ENCODE data around the gene KCNK2.

Gene KCNK2

GRCh38 chr1:215095524-215095923 is 13.0 kb downstream of the KCNK2 start:
- DNase-seq (ENCODE audit: extremely low read depth, insufficient read length), result no peak
- TF ChIP-seq CTCF (IDR thresholded peaks at IDR 0.05; ENCODE audit: insufficient read depth, low read length, poor library complexity, severe bottlenecking), result no peak
- no peaks in the 10 kb centered on the region for H3K36me3 ChIP-seq (ENCODE audit: control insufficient read depth, insufficient read depth, low read length)
- H3K27me3 ChIP-seq (replicated peaks; ENCODE audit: control insufficient read depth, insufficient read depth, low read length), result no peaks in the 10 kb centered on the region
- H3K4me3 ChIP-seq (replicated peaks; ENCODE audit: low read depth, low read length), result no peak overlapping the region

- no peak for TF ChIP-seq CTCF (IDR thresholded peaks at IDR 0.05; ENCODE audit: insufficient read depth, low read length, poor library complexity, severe bottlenecking)
- no peaks in the 10 kb centered on the region for H3K36me3 ChIP-seq (ENCODE audit: control insufficient read depth, insufficient read depth, low read length)
- no peaks in the 10 kb centered on the region for H3K27me3 ChIP-seq (replicated peaks; ENCODE audit: control insufficient read depth, insufficient read depth, low read length)
- no peak overlapping the region for H3K4me3 ChIP-seq (replicated peaks; ENCODE audit: low read depth, low read length)
- no peak for DNase-seq (ENCODE audit: extremely low read depth, insufficient read length)
Measured at GRCh38 chr1:215101511-215101910, 19.0 kb downstream of the KCNK2 start.

- H3K36me3 ChIP-seq (ENCODE audit: control insufficient read depth, insufficient read depth, low read length), result no peaks in the 10 kb centered on the region
Measured at GRCh38 chr1:215104283-215104682, 21.7 kb downstream of the KCNK2 start.

GRCh38 chr1:215106067-215106466 is 23.5 kb downstream of the KCNK2 start:
- Histone ChIP-seq H3K4me3 (replicated peaks; ENCODE audit: low read depth, low read length) (no peak overlapping the region), H3K36me3 (ENCODE audit: control insufficient read depth, insufficient read depth, low read length) (no peaks in the 10 kb centered on the region), H3K27me3 (replicated peaks; ENCODE audit: control insufficient read depth, insufficient read depth, low read length) (no peaks in the 10 kb centered on the region)
- TF ChIP-seq CTCF (IDR thresholded peaks at IDR 0.05; ENCODE audit: insufficient read depth, low read length, poor library complexity, severe bottlenecking), result no peak
- no peak for DNase-seq (ENCODE audit: extremely low read depth, insufficient read length)

More at GRCh38 chr1:215104283-215104682, 21.7 kb downstream of the KCNK2 start:
- no peaks in the 10 kb centered on the region for H3K27me3 ChIP-seq (replicated peaks; ENCODE audit: control insufficient read depth, insufficient read depth, low read length)
- TF ChIP-seq CTCF (IDR thresholded peaks at IDR 0.05; ENCODE audit: insufficient read depth, low read length, poor library complexity, severe bottlenecking), result no peak
- no peak for DNase-seq (ENCODE audit: extremely low read depth, insufficient read length)
- no peak overlapping the region for H3K4me3 ChIP-seq (replicated peaks; ENCODE audit: low read depth, low read length)

GRCh38 chr1:215109171-215109570 is 26.6 kb downstream of the KCNK2 start:
- no peak for DNase-seq (ENCODE audit: extremely low read depth, insufficient read length)
- Histone ChIP-seq H3K27me3 (replicated peaks; ENCODE audit: control insufficient read depth, insufficient read depth, low read length) (no peaks in the 10 kb centered on the region), H3K36me3 (ENCODE audit: control insufficient read depth, insufficient read depth, low read length) (no peaks in the 10 kb centered on the region), H3K4me3 (replicated peaks; ENCODE audit: low read depth, low read length) (no peak overlapping the region)
- no peak for TF ChIP-seq CTCF (IDR thresholded peaks at IDR 0.05; ENCODE audit: insufficient read depth, low read length, poor library complexity, severe bottlenecking)

GRCh38 chr1:215111916-215112315 is 29.4 kb downstream of the KCNK2 start:
- Histone ChIP-seq H3K27me3 (replicated peaks; ENCODE audit: control insufficient read depth, insufficient read depth, low read length) (no peaks in the 10 kb centered on the region), H3K36me3 (ENCODE audit: control insufficient read depth, insufficient read depth, low read length) (no peaks in the 10 kb centered on the region), H3K4me3 (replicated peaks; ENCODE audit: low read depth, low read length) (no peak overlapping the region)
- no peak for TF ChIP-seq CTCF (IDR thresholded peaks at IDR 0.05; ENCODE audit: insufficient read depth, low read length, poor library complexity, severe bottlenecking)
- DNase-seq (ENCODE audit: extremely low read depth, insufficient read length), result no peak

Data from GM06990 (cell line).